Fibroblast of upper back skin (primary cell): ENCODE measurements around the gene TWNK.

Experiments
- DNase-seq: peaks from one replicate; pipeline ENCODE4 v3.0.0-alpha.2; 2013

Gene TWNK

GRCh38 chr10:101012525-101013364 is 25.4 kb downstream of the TWNK start:
- DNase-seq = peak; percentile 94

GRCh38 chr10:101013365-101013825 is 26.1 kb downstream of the TWNK start:
- DNase-seq = no peak

GRCh38 chr10:101014230-101014884 is 27.0 kb downstream of the TWNK start:
- peak; percentile 61 for DNase-seq

- peak; percentile 89 for DNase-seq
These were observed 27.7 kb downstream of the TWNK start for GRCh38 chr10:101014966-101015581.

GRCh38 chr10:101015582-101015973 is 28.2 kb downstream of the TWNK start:
- DNase-seq = no peak

DNA sequence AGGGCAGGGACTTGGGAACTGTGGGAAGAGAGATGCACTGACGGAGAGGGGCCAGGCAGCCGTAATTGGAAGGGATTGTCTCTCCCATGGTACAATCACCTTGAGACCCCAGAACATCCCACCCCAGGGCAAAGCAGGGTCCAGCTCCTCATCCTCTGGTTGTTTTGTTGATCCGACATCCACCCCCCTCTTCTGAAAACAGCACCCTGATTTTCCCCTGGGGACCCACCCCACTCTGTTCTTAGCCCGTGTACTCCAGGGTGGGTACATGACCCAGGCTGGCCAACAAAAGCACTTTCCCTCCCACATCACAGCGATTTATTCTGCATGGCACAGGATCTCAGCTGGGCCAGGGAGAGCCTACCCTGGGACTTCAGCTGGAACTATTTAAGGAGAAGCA is 29.5 kb downstream of the TWNK start:
- DNase-seq = no peak

GRCh38 chr10:101018118-101018599 is 30.8 kb downstream of the TWNK start:
- no peak for DNase-seq

DNA sequence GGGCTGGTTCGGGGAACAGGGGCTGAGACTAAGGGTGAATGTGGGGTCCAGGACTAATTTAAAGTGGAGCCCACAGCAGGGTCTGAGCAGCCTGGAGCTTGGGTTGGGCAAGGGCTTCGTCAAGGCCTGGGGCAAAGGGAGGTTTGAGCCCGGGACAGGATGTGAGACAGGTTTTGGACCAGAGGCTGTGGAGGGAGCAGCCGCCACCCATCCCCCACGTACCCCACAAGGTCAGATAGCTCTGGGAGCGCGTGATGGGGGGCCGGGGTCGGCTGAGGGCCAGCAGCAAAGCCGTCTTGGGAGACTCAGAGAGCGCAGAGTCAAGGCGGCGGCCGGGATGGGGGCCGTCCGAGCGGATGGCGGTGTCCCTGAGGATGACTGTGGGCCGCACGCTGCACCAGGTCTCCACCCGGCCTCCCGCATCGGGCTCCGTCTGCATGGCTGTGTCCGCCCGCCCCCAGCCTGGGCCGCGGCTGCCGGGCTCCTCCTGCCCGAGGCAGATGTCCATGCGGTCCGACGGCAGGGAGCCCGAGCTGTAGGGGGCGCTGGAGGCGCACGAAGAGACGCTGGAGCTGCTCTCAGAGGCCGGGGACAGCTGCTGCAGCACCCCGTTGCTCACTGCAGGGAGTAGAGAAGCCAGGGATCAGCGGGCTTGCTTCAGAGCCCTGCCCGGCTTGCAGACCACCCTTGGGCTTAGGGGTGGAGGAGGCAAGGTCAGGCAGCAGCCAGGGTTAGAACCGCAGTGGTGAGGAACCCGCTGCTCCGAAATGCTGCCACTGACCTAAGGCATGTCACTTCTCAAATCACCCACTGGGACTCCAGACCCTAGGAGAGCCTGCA is 31.5 kb downstream of the TWNK start:
- DNase-seq = peak; percentile 79

- no peak for DNase-seq
These were observed 32.0 kb downstream of the TWNK start for GRCh38 chr10:101019440-101019703.

DNA sequence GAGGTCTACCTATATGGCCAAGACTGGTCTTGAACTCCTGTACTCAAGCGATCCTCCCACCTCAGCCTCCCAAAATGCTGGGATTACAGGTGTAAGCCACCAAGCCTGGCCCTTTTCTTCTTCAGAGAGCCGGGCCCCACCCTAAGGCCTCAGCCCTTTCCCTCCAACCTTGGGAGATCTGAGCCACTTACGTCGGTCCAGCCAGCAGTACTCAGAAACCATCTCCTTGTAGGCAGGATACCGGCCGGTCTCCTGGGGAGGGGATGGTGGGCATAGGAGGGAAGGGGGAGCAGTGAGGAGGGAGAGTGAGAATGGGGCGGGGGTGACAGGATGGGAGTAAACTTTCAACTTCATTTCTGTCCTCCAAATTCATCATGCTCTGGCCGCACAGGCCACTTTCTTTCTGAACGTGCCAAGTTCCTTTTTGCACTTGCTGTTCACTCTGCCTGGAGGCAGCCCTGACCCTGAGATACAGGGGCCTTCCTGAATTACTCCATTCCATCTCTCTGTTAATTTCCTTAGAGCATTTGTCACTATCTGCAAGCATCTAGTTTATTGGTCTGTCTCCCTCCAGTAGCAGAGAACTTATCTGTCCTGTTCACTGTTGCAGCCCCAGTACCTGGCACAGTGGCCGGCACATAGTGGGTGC is 33.2 kb downstream of the TWNK start:
- no peak for DNase-seq

- no peak for DNase-seq
These were observed 33.9 kb downstream of the TWNK start for GRCh38 chr10:101021239-101021638.

GRCh38 chr10:101021692-101022251 is 34.4 kb downstream of the TWNK start:
- DNase-seq = no peak

DNA sequence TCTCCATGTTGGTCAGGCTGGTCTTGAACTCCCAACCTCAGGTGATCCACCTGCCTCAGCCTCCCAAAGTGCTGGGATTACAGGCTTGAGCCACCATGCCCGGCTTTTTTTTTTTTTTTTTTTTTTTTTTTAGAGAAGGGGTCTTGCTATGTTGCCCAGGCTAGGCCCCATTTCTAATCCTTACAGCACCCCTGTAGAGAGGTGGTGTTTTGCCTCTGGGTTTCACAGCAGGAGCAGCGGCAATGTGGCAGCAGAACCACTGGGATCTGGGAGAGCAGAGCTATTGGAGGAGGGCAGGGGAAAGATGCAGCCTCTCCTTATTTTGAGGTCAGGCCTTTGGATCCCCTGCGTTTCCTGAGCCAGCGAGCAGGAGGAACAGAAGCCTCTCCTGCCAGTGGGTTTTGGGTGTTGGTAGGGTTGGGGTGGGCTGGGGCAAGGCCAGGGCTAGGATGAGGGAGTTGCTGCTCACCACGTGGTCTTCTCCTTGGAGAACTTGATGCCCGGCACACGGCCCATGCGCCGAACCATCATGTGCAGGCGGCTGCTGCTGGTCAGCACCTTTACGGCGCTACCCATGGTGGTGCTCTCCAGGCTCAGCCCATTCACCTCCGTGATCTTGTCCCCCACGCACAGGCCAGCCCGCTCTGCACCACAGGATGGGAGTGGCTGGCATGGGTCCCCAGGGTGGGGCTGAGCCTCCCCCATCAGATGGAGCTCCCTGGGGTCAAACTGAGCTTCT is 35.8 kb downstream of the TWNK start:
- DNase-seq = no peak

DNA sequence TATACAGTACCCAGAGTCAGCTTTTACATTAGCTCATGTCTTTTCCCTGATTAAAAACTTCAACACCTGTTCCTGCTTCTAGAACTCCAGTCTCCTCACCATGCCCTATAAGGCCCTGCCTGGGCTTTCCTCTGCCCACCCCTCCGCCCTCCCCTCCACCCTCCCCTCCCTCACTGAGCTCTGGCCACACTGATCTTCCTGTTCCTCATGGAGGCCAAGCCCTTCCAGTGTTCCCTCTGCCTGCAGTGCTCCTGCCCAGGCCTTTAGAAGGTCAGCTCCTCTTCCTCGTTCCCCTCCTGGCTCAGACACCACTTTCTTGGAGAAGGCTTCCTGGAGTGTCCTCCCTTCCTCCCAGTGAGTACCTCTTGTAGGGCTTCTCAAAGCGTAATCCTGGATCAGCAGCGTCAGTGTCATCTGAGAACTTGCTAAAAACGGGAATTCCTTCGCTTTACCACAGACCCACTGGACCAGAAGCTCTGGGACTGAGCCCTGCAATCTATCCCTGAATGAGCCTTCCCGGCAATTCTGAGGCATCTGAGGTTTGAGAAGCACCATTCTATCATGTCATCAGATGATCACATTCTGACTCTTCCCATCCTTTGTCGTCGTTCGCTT is 39.9 kb downstream of the TWNK start:
- DNase-seq = peak; percentile 33

GRCh38 chr10:101028446-101029337 is 41.3 kb downstream of the TWNK start:
- DNase-seq = no peak

- no peak for DNase-seq
These were observed 42.4 kb downstream of the TWNK start for GRCh38 chr10:101029520-101030295.

DNA sequence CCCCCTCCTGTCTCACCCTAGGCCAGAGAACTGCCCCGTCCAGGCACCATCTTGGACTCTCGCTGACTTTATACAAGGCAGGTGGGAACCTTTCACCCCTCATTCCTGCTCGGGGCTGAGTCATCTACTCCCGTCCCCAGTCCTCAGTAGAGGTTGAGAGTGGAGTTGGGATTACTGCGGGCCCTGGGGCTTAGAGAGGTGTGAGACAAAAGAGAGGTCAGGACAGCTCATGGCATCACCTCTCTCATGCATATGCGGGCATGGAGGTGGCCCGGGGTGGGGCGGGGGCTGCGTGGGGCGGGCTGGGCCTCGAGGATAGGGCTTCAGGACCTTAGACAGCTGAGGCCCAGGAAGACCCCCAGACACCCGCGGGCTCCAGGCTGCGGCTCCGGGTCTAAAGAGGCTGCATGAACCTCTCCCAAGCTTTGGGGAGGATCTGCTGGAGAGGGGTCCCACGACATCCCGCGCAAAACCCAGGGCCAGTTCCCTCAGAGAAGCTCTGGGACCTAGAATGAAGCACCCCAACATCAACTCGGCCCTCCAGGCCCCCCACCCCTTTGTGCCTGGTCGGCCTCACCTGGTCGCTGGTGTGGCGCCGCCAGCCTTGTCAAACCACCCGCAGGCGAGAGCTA is 43.3 kb downstream of the TWNK start:
- no peak for DNase-seq

DNA sequence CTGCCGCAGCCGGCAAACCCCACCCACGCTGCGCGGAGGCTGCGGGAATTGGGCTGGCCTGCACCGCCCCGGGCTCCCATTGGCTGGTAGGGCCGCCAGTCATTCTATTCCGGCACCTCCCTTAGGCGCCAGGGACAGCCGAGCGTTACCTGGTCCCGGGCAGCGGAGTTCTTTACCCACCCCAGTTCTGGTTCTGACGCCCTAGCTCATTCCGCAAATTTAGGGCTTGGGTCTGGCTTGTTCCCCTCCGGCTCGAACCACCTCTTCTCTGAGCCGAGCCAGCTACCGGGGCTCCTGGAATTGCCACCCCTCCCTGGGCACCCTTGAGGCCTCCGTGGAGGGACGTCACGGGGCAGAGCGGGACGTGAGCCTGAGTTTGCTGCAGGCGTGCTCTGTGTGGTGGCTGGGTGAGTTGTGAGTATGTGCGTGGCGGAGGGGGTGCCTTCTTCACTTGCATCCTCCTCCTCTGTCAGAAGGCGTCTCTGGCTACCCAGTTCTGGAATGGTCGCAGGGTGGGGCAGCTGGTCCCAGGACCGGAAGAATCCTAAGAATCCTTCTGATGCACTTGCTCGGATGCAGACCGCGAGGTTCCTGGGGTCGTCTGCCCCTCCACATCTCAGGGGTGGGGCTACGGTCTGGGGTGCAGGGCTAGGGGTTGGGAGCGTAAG is 43.9 kb downstream of the TWNK start, which contains the start of the genes PDZD7 and SFXN3:
TSS of gene PDZD7 (minus strand) at position 2 of the 668 bp plus-strand sequence. CDS start 910 bp downstream, outside the sequence.
TSS of gene SFXN3 (plus strand) at position 107 of the 668 bp plus-strand sequence. CDS start 3,461 bp downstream, outside the sequence.
- DNase-seq = peak; percentile 92
